GM23338 (cell line): ENCODE measurements around the gene TWF2. TPM values are rescaled to one million over a fixed set of nuclear protein-coding genes. Genes with fewer than 3 reads are reported as not detected.

ENCODE experiments used
- ATAC-seq: fragments of 200-7000 bp; cut with Tn5 transposase; 3 replicates; pipeline ENCODE4 v1.9.1; 2020
- DNase-seq: peaks from one replicate; pipeline ENCODE4 v3.0.0-alpha.2; 2015; ENCODE audit warnings: low spot score
- H2AFZ ChIP-seq: fragments of 200-600 bp; sonication (generic); 2 replicates; pipeline ENCODE4 v1.8.0; 2016; ENCODE audit warnings: antibody characterized with exemption, mild to moderate bottlenecking, moderate library complexity
- H3F3A ChIP-seq: fragments of 200-600 bp; sonication (generic); replicated peaks from 2 replicates; pipeline ENCODE4 v1.8.0; 2017; ENCODE audit warnings: antibody characterized with exemption, mixed run types, low read depth
- H3K27ac ChIP-seq: fragments of 200-600 bp; sonication (generic); 2 replicates; pipeline ENCODE4 v1.6.1; 2016; ENCODE audit warnings: low read depth
- H3K27me3 ChIP-seq: fragments of 200-600 bp; sonication (generic); 2 replicates; pipeline ENCODE4 v1.8.0; 2016; ENCODE audit warnings: mild to moderate bottlenecking, mixed run types, moderate library complexity; ENCODE audit not compliant: insufficient read depth
- H3K36me3 ChIP-seq: fragments of 200-600 bp; sonication (generic); 2 replicates; pipeline ENCODE4 v1.8.0; 2016; ENCODE audit warnings: mild to moderate bottlenecking; ENCODE audit not compliant: insufficient read depth
- H3K4me1 ChIP-seq: fragments of 200-600 bp; sonication (generic); 2 replicates; pipeline ENCODE4 v1.8.0; 2016; ENCODE audit warnings: mild to moderate bottlenecking, moderate library complexity; ENCODE audit not compliant: insufficient read depth
- H3K4me2 ChIP-seq: fragments of 200-600 bp; sonication (generic); 2 replicates; pipeline ENCODE4 v1.7.1; 2017; ENCODE audit warnings: mixed run types
- H3K4me3 ChIP-seq: fragments of 200-600 bp; sonication (generic); 2 replicates; pipeline ENCODE4 v1.6.1; 2016; ENCODE audit warnings: mixed run types
- H3K79me2 ChIP-seq: fragments of 200-600 bp; sonication (generic); replicated peaks from 2 replicates; pipeline ENCODE4 v1.8.0; 2017; ENCODE audit warnings: mild to moderate bottlenecking; ENCODE audit not compliant: insufficient read depth
- H3K9me2 ChIP-seq: fragments of 200-600 bp; sonication (generic); 2 replicates; pipeline ENCODE4 v1.8.0; 2017; ENCODE audit not compliant: insufficient read depth
- H4K20me1 ChIP-seq: fragments of 200-600 bp; sonication (generic); replicated peaks from 2 replicates; pipeline ENCODE4 v1.8.0; 2017; ENCODE audit warnings: mild to moderate bottlenecking; ENCODE audit not compliant: insufficient read depth
- H3K27ac Mint-ChIP-seq: 2 replicates; pipeline ENCODE4 v1.8.0; 2020; ENCODE audit warnings: inconsistent platforms, mild to moderate bottlenecking, moderate library complexity, mixed read lengths
- H3K27me3 Mint-ChIP-seq: 3 replicates; pipeline ENCODE4 v1.8.0; 2022; ENCODE audit warnings: low read depth, mild to moderate bottlenecking, moderate library complexity, mixed read lengths, inconsistent platforms; ENCODE audit not compliant: insufficient read depth, poor library complexity
- H3K36me3 Mint-ChIP-seq: 3 replicates; pipeline ENCODE4 v1.8.0; 2021; ENCODE audit warnings: low read depth, mild to moderate bottlenecking, inconsistent platforms, moderate library complexity, mixed read lengths
- H3K4me1 Mint-ChIP-seq: 3 replicates; pipeline ENCODE4 v1.8.0; 2020; ENCODE audit warnings: mild to moderate bottlenecking, inconsistent platforms, mixed read lengths
- H3K4me3 Mint-ChIP-seq: 3 replicates; pipeline ENCODE4 v1.8.0; 2021; ENCODE audit warnings: moderate library complexity, mild to moderate bottlenecking, inconsistent platforms, mixed read lengths
- H3K9me3 Mint-ChIP-seq: 3 replicates; pipeline ENCODE4 v1.8.0; 2020; ENCODE audit warnings: moderate library complexity, mild to moderate bottlenecking, inconsistent platforms, mixed read lengths
- ETS1 ChIP-seq: IDR thresholded peaks from 2 replicates; pipeline ENCODE4 v1.6.1; 2016; ENCODE audit warnings: antibody characterized with exemption
- EZH2 ChIP-seq: fragments of 200-600 bp; sonication (generic); IDR thresholded peaks from one replicate; pipeline ENCODE4 v1.8.0; 2017; ENCODE audit warnings: antibody characterized with exemption, mild to moderate bottlenecking, low read depth; ENCODE audit not compliant: unreplicated experiment
- ZNF331 ChIP-seq: fragments of 250-450 bp; sonication (Bioruptor Pico); IDR thresholded peaks from 2 replicates; pipeline ENCODE4 v1.5.0; 2020; ENCODE audit warnings: low read depth, mild to moderate bottlenecking, moderate library complexity
- polyA plus RNA-seq: library from polyadenylated mRNA; unstranded; fragments of >200 nt; fragmentation: Nextera tagmentation; extraction: Ambion mirVana; gene quantifications from 2 replicates; pipeline ENCODE4 v1.2.1, GENCODE V29; 2016
- total RNA-seq: library from RNA; depleted of rRNA; stranded (reverse); fragments of >200 nt; shearing (Covaris generic); gene quantifications from 2 replicates; pipeline ENCODE4 v1.2.3, GENCODE V29; 2014
- TF ChIP-seq, protein P1 (sequence below): fragments of 250-450 bp; sonication (Bioruptor Pico); IDR thresholded peaks from 2 replicates; pipeline ENCODE4 v1.5.0; 2020; ENCODE audit warnings: mild to moderate bottlenecking, moderate library complexity
- TF ChIP-seq, protein P2 (sequence below), 2 experiments: fragments of 200-600 bp in 1 of 2; sonication (generic) in 1 of 2; conservative IDR thresholded peaks; 2 replicates each; pipeline versions ENCODE4 v1.5.1 to v1.6.1; 2016 to 2017; ENCODE audit warnings: antibody characterized with exemption in 2 of 2, low read depth in 2 of 2, mild to moderate bottlenecking in 2 of 2, moderate library complexity in 1 of 2

TWF2 gene
- total and polyA plus RNA-seq, 2 experiments from 2014 or later, result 38.9 to 120 TPM

- TF ChIP-seq, protein P1, sequence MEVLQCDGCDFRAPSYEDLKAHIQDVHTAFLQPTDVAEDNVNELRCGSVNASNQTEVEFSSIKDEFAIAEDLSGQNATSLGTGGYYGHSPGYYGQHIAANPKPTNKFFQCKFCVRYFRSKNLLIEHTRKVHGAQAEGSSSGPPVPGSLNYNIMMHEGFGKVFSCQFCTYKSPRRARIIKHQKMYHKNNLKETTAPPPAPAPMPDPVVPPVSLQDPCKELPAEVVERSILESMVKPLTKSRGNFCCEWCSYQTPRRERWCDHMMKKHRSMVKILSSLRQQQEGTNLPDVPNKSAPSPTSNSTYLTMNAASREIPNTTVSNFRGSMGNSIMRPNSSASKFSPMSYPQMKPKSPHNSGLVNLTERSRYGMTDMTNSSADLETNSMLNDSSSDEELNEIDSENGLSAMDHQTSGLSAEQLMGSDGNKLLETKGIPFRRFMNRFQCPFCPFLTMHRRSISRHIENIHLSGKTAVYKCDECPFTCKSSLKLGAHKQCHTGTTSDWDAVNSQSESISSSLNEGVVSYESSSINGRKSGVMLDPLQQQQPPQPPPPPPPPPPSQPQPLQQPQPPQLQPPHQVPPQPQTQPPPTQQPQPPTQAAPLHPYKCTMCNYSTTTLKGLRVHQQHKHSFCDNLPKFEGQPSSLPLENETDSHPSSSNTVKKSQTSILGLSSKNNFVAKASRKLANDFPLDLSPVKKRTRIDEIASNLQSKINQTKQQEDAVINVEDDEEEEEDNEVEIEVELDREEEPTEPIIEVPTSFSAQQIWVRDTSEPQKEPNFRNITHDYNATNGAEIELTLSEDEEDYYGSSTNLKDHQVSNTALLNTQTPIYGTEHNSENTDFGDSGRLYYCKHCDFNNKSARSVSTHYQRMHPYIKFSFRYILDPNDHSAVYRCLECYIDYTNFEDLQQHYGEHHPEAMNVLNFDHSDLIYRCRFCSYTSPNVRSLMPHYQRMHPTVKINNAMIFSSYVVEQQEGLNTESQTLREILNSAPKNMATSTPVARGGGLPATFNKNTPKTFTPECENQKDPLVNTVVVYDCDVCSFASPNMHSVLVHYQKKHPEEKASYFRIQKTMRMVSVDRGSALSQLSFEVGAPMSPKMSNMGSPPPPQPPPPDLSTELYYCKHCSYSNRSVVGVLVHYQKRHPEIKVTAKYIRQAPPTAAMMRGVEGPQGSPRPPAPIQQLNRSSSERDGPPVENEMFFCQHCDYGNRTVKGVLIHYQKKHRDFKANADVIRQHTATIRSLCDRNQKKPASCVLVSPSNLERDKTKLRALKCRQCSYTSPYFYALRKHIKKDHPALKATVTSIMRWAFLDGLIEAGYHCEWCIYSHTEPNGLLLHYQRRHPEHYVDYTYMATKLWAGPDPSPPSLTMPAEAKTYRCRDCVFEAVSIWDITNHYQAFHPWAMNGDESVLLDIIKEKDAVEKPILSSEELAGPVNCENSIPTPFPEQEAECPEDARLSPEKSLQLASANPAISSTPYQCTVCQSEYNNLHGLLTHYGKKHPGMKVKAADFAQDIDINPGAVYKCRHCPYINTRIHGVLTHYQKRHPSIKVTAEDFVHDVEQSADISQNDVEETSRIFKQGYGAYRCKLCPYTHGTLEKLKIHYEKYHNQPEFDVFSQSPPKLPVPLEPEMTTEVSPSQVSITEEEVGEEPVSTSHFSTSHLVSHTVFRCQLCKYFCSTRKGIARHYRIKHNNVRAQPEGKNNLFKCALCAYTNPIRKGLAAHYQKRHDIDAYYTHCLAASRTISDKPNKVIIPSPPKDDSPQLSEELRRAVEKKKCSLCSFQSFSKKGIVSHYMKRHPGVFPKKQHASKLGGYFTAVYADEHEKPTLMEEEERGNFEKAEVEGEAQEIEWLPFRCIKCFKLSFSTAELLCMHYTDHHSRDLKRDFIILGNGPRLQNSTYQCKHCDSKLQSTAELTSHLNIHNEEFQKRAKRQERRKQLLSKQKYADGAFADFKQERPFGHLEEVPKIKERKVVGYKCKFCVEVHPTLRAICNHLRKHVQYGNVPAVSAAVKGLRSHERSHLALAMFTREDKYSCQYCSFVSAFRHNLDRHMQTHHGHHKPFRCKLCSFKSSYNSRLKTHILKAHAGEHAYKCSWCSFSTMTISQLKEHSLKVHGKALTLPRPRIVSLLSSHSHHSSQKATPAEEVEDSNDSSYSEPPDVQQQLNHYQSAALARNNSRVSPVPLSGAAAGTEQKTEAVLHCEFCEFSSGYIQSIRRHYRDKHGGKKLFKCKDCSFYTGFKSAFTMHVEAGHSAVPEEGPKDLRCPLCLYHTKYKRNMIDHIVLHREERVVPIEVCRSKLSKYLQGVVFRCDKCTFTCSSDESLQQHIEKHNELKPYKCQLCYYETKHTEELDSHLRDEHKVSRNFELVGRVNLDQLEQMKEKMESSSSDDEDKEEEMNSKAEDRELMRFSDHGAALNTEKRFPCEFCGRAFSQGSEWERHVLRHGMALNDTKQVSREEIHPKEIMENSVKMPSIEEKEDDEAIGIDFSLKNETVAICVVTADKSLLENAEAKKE, result no peak
- TF ChIP-seq, protein P2, sequence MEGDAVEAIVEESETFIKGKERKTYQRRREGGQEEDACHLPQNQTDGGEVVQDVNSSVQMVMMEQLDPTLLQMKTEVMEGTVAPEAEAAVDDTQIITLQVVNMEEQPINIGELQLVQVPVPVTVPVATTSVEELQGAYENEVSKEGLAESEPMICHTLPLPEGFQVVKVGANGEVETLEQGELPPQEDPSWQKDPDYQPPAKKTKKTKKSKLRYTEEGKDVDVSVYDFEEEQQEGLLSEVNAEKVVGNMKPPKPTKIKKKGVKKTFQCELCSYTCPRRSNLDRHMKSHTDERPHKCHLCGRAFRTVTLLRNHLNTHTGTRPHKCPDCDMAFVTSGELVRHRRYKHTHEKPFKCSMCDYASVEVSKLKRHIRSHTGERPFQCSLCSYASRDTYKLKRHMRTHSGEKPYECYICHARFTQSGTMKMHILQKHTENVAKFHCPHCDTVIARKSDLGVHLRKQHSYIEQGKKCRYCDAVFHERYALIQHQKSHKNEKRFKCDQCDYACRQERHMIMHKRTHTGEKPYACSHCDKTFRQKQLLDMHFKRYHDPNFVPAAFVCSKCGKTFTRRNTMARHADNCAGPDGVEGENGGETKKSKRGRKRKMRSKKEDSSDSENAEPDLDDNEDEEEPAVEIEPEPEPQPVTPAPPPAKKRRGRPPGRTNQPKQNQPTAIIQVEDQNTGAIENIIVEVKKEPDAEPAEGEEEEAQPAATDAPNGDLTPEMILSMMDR (conservative IDR thresholded peaks at IDR 0.05; ENCODE audit: low read depth in 2 of 2), result no peak
Measured at GRCh38 chr3:52183786-52184445, 55.0 kb downstream of the TWF2 start (continued).

GRCh38 chr3:52182691-52183090 lies 56.3 kb downstream of the TWF2 start:
- DNase-seq (no peak), ATAC-seq (no peak)
- Histone ChIP-seq H2AFZ (no peak overlapping the region), H3K79me2 (no peaks in the 10 kb centered on the region), H3K9me2 (no peaks in the 10 kb centered on the region), H3K4me1 (no peaks in the 10 kb centered on the region), H3F3A (no peaks in the 10 kb centered on the region), H3K27ac (no peak overlapping the region), H3K27me3 (no peaks in the 10 kb centered on the region), H4K20me1 (no peaks in the 10 kb centered on the region), H3K36me3 (no peaks in the 10 kb centered on the region), H3K4me2 (no peak overlapping the region), H3K4me3 (no peak overlapping the region)
- no peak for TF ChIP-seq EZH2
- TF ChIP-seq ZNF331 (CRISPR knock-in tag), result no peak
- no peak for TF ChIP-seq ETS1
- peaks cover 9% of the 10 kb centered on the region for H3K27me3 Mint-ChIP-seq
- H3K9me3 Mint-ChIP-seq, result no peaks in the 10 kb centered on the region
- H3K27ac Mint-ChIP-seq, result no peak overlapping the region
- no peaks in the 10 kb centered on the region for H3K36me3 Mint-ChIP-seq
- no peak overlapping the region for H3K4me3 Mint-ChIP-seq
- peaks cover 9% of the 10 kb centered on the region; the same call in 2 of the 3 replicates for H3K4me1 Mint-ChIP-seq
